IMR-90 (cell line): ENCODE results near the gene PAQR7. TPM values are rescaled to one million over a fixed set of nuclear protein-coding genes. Genes with fewer than 3 reads are reported as not detected.

Experiments used
- ATAC-seq: fragments of 200-7000 bp; cut with Tn5 transposase; 2 replicates; pipeline ENCODE4 v1.9.1; 2020; ENCODE audit warnings: low read depth, mild to moderate bottlenecking, moderate library complexity
- BruUV-seq: library from RNA; stranded (reverse); fragments of 400-500 nt; replicated peaks from 2 replicates; lab custom pipeline; 2021; lab: Mats Ljungman, UMichigan
- CTCF ChIA-PET: fragments of 300-600 bp; formaldehyde crosslinking; extraction: SDS; loops from one replicate; lab custom pipeline; 2021; ENCODE audit warnings: antibody characterized with exemption; lab: Yijun Ruan, JAX
- POLR2A ChIA-PET: fragments of 300-600 bp; sonication (Branson Sonifier 250); formaldehyde crosslinking; loops from one replicate; lab custom pipeline; 2022; ENCODE audit warnings: antibody characterized with exemption; ENCODE audit not compliant: unreplicated experiment; lab: Charles Lee
- DNase-seq: peaks from one replicate; pipeline ENCODE4 v3.0.0; 2013
- H2AFZ ChIP-seq: replicated peaks from 2 replicates; pipeline ENCODE3; 2013; ENCODE audit warnings: low read length, mild to moderate bottlenecking; ENCODE audit not compliant: poor library complexity
- H2AK5ac ChIP-seq: 2 replicates; pipeline ENCODE4 v1.6.1; 2013; ENCODE audit warnings: low read depth, low read length, inconsistent platforms
- H2AK9ac ChIP-seq: replicated peaks from 2 replicates; pipeline ENCODE3; 2013; ENCODE audit warnings: mild to moderate bottlenecking, low read depth, low read length, moderate library complexity; ENCODE audit not compliant: poor library complexity
- H2BK120ac ChIP-seq: 2 replicates; pipeline ENCODE4 v1.6.1; 2013; ENCODE audit warnings: low read depth, low read length, inconsistent platforms
- H2BK15ac ChIP-seq: 3 replicates; pipeline ENCODE4 v1.6.1; 2013; ENCODE audit warnings: low read depth, low read length, inconsistent platforms
- H2BK20ac ChIP-seq: 2 replicates; pipeline ENCODE4 v1.6.1; 2013; ENCODE audit warnings: low read depth, mild to moderate bottlenecking, inconsistent platforms, low read length, moderate library complexity
- H2BK5ac ChIP-seq: 2 replicates; pipeline ENCODE4 v1.6.1; 2013; ENCODE audit warnings: mild to moderate bottlenecking, low read depth, low read length, inconsistent platforms; ENCODE audit not compliant: poor library complexity, severe bottlenecking
- H3K14ac ChIP-seq: replicated peaks from 2 replicates; pipeline ENCODE4 v1.6.1; 2013; ENCODE audit warnings: low read depth, low read length, inconsistent platforms
- H3K18ac ChIP-seq: 2 replicates; pipeline ENCODE4 v1.6.1; 2013; ENCODE audit warnings: low read depth, low read length, control low read depth
- H3K23ac ChIP-seq: 2 replicates; pipeline ENCODE4 v1.6.1; 2013; ENCODE audit warnings: low read depth, low read length, inconsistent platforms
- H3K27ac ChIP-seq: 2 replicates; pipeline ENCODE4 v1.5.1; 2013; ENCODE audit warnings: mild to moderate bottlenecking, control low read depth, low read length; ENCODE audit not compliant: insufficient read depth
- H3K27me3 ChIP-seq: 2 replicates; pipeline ENCODE4 v1.6.1; 2013; ENCODE audit warnings: low read length; ENCODE audit not compliant: control insufficient read depth, insufficient read depth
- H3K36me3 ChIP-seq: 2 replicates; pipeline ENCODE4 v1.6.1; 2013; ENCODE audit warnings: low read length, mixed read lengths; ENCODE audit not compliant: control insufficient read depth, insufficient read depth
- H3K4ac ChIP-seq: 2 replicates; pipeline ENCODE4 v1.6.1; 2013; ENCODE audit warnings: low read depth, low read length, inconsistent platforms
- H3K4me1 ChIP-seq: 2 replicates; pipeline ENCODE4 v1.6.1; 2013; ENCODE audit warnings: low read length, mixed read lengths; ENCODE audit not compliant: control insufficient read depth, insufficient read depth
- H3K4me2 ChIP-seq: 2 replicates; pipeline ENCODE4 v1.6.1; 2013; ENCODE audit warnings: low read depth, mild to moderate bottlenecking, control low read depth, low read length, moderate library complexity
- H3K4me3 ChIP-seq: 2 replicates; pipeline ENCODE4 v1.5.1; 2013; ENCODE audit warnings: low read depth, mild to moderate bottlenecking, control low read depth, low read length, moderate library complexity; ENCODE audit not compliant: insufficient read depth
- H3K56ac ChIP-seq: 2 replicates; pipeline ENCODE4 v1.6.1; 2013; ENCODE audit warnings: low read length, inconsistent platforms; ENCODE audit not compliant: insufficient read depth; ENCODE audit errors: extremely low read depth
- H3K79me1 ChIP-seq, 2 experiments: 2 replicates each; pipeline ENCODE4 v1.6.1; 2013; ENCODE audit warnings: low read length in 2 of 2, inconsistent platforms in 1 of 2, low read depth in 1 of 2
- H3K9ac ChIP-seq: 2 replicates; pipeline ENCODE4 v1.6.1; 2013; ENCODE audit warnings: low read depth, low read length, control low read depth
- H3K9me1 ChIP-seq: 2 replicates; pipeline ENCODE4 v1.6.1; 2013; ENCODE audit warnings: low read length, inconsistent platforms; ENCODE audit not compliant: insufficient read depth
- H3K9me3 ChIP-seq: 2 replicates; pipeline ENCODE4 v1.6.1; 2013; ENCODE audit warnings: low read length; ENCODE audit not compliant: control insufficient read depth, insufficient read depth
- H4K20me1 ChIP-seq: 2 replicates; pipeline ENCODE4 v1.6.1; 2013; ENCODE audit warnings: low read length, inconsistent platforms; ENCODE audit not compliant: insufficient read depth
- H4K5ac ChIP-seq: 2 replicates; pipeline ENCODE4 v1.6.1; 2013; ENCODE audit warnings: mild to moderate bottlenecking, low read depth, low read length, control low read depth
- H4K8ac ChIP-seq, 2 experiments: 2 replicates each; pipeline ENCODE4 v1.6.1; 2013; ENCODE audit warnings: low read depth in 2 of 2, low read length in 2 of 2, control low read depth in 1 of 2, inconsistent platforms in 1 of 2
- H4K91ac ChIP-seq: 2 replicates; pipeline ENCODE4 v1.6.1; 2013; ENCODE audit warnings: low read depth, low read length, inconsistent platforms; ENCODE audit not compliant: insufficient read depth
- BHLHE40 ChIP-seq: fragments of 150-350 bp; IDR thresholded peaks from 2 replicates; pipeline ENCODE4 v1.6.1; 2016; ENCODE audit warnings: mild to moderate bottlenecking, low read depth, low read length
- FOS ChIP-seq: fragments of 150-350 bp; IDR thresholded peaks from 2 replicates; pipeline ENCODE4 v1.6.1; 2016; ENCODE audit warnings: low read depth, low read length
- MAFK ChIP-seq: IDR thresholded peaks from 2 replicates; pipeline ENCODE4 v1.6.1; 2012; ENCODE audit warnings: low read depth, low read length, improper control_type of control experiment
- MXI1 ChIP-seq: IDR thresholded peaks from 2 replicates; pipeline ENCODE4 v1.6.1; 2012; ENCODE audit warnings: low read depth, mild to moderate bottlenecking, low read length, moderate library complexity, borderline replicate concordance
- POLR2A ChIP-seq: IDR thresholded peaks from 2 replicates; pipeline ENCODE4 v1.6.1; 2012; ENCODE audit warnings: mild to moderate bottlenecking, low read depth, low read length
- RAD21 ChIP-seq: IDR thresholded peaks from 2 replicates; pipeline ENCODE4 v1.6.1; 2012; ENCODE audit warnings: low read length, improper control_type of control experiment
- RCOR1 ChIP-seq: IDR thresholded peaks from 2 replicates; pipeline ENCODE4 v1.6.1; 2012; ENCODE audit warnings: mild to moderate bottlenecking, low read length, improper control_type of control experiment; ENCODE audit not compliant: insufficient replicate concordance
- WGBS, 2 experiments: methylation state at CpG; one replicate each; pipeline versions ENCODE4 v1.1.5 to v1.1.7; 2013; ENCODE audit warnings: missing lambda C conversion rate in 2 of 2; ENCODE audit not compliant: insufficient read length in 1 of 2; ENCODE audit errors: extremely low coverage in 2 of 2; 5-methylcytosine and 5-hydroxymethylcytosine counted together
- dilution Hi-C: fragments of 300-500 bp; cut with HindIII; formaldehyde crosslinking; loops from one replicate; pipeline ENCODE4 v1.14.3; 2018; ENCODE audit warnings: low sequenced_read_pairs; ENCODE audit not compliant: unreplicated experiment
- in situ Hi-C: fragments of 300-500 bp; cut with MboI; formaldehyde crosslinking; loops from 3 replicates; pipeline ENCODE4 v1.14.3; 2019; ENCODE audit warnings: low sequenced_read_pairs, inconsistent platforms, mixed read lengths
- intact Hi-C: fragments of 100-400 bp; cut with micrococcal nuclease; formaldehyde crosslinking; loops from 2 replicates; pipeline ENCODE4 v1.10.0; 2022
- polyA plus RNA-seq, 3 experiments: library from polyadenylated mRNA; depleted of rRNA; stranded (reverse); fragments of >200 nt; gene quantifications; 2 replicates each; pipeline ENCODE4 v1.2.3, GENCODE V29; 2012; ENCODE audit warnings: low replicate concordance in 1 of 3
- total RNA-seq: library from RNA; depleted of rRNA; stranded (reverse); fragments of >200 nt; gene quantifications from 2 replicates; pipeline ENCODE4 v1.2.3, GENCODE V29; 2012
- TF ChIP-seq, protein P1 (sequence below): conservative IDR thresholded peaks from 2 replicates; pipeline ENCODE4 v1.5.1; 2012; ENCODE audit warnings: mild to moderate bottlenecking, low read depth, low read length, improper control_type of control experiment
- TF ChIP-seq, protein P2 (sequence below): fragments of 150-350 bp; IDR thresholded peaks from 2 replicates; pipeline ENCODE4 v1.6.1; 2017; ENCODE audit warnings: mild to moderate bottlenecking, antibody characterized with exemption, low read length, low read depth

PAQR7 gene
- total and polyA plus RNA-seq, 2 of the 4 experiments (the other 2 are of a cell fraction), result 9.0 to 12.9 TPM

- Histone ChIP-seq H2AFZ (no peak overlapping the region), H3K4me2 (no peak overlapping the region), H2AK9ac (no peak overlapping the region), H3K27ac (no peak overlapping the region), H3K9me3 (no peaks in the 10 kb centered on the region), H2AK5ac (no peak overlapping the region), H3K4ac (no peak overlapping the region), H3K36me3 (peaks cover 44% of the 10 kb centered on the region), H4K8ac (no peak overlapping the region), H4K5ac (no peak overlapping the region), H4K20me1 (no peaks in the 10 kb centered on the region), H2BK15ac (no peak overlapping the region), H2BK20ac (no peak overlapping the region), H3K79me1 (peaks cover 3 to 10% of the 10 kb centered on the region in 2 experiments; a peak in 2 of 4 replicates), H3K18ac (no peak overlapping the region), H3K27me3 (no peaks in the 10 kb centered on the region), H3K4me1 (no peaks in the 10 kb centered on the region), H4K91ac (no peak overlapping the region), H3K56ac (no peak overlapping the region), H3K14ac (no peak overlapping the region), H2BK120ac (no peak overlapping the region), H3K9ac (no peak overlapping the region), H3K4me3 (no peak overlapping the region), H2BK5ac (no peak overlapping the region), H3K23ac (no peak overlapping the region), H3K9me1 (no peaks in the 10 kb centered on the region; the same call in 1 of the 2 replicates)
- POLR2A ChIA-PET, result no interaction called here
- TF ChIP-seq FOS (no peak), POLR2A (no peak), BHLHE40 (no peak), MAFK (no peak), MXI1 (no peak), RAD21 (no peak), RCOR1 (no peak)
- TF ChIP-seq, protein P1, sequence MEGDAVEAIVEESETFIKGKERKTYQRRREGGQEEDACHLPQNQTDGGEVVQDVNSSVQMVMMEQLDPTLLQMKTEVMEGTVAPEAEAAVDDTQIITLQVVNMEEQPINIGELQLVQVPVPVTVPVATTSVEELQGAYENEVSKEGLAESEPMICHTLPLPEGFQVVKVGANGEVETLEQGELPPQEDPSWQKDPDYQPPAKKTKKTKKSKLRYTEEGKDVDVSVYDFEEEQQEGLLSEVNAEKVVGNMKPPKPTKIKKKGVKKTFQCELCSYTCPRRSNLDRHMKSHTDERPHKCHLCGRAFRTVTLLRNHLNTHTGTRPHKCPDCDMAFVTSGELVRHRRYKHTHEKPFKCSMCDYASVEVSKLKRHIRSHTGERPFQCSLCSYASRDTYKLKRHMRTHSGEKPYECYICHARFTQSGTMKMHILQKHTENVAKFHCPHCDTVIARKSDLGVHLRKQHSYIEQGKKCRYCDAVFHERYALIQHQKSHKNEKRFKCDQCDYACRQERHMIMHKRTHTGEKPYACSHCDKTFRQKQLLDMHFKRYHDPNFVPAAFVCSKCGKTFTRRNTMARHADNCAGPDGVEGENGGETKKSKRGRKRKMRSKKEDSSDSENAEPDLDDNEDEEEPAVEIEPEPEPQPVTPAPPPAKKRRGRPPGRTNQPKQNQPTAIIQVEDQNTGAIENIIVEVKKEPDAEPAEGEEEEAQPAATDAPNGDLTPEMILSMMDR, result no peak
- TF ChIP-seq, protein P2, sequence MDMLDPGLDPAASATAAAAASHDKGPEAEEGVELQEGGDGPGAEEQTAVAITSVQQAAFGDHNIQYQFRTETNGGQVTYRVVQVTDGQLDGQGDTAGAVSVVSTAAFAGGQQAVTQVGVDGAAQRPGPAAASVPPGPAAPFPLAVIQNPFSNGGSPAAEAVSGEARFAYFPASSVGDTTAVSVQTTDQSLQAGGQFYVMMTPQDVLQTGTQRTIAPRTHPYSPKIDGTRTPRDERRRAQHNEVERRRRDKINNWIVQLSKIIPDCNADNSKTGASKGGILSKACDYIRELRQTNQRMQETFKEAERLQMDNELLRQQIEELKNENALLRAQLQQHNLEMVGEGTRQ, result no peak
- dilution Hi-C loops, result no loop called here
- WGBS, 2 experiments, result 100% methylated on average over 1 of the region's 5 CpGs; no CpG with 5 or more reads in 1 of the 2 experiments
- BruUV-seq, result no TSS peak
- no peak for ATAC-seq
- in situ Hi-C loops, result no loop called here
- CTCF ChIA-PET, result no interaction called here
- no peak for DNase-seq
- intact Hi-C loops, result no loop called here
Observed at GRCh38 chr1:25833158-25833557, 42.4 kb downstream of the PAQR7 start.
